ENCODE data around the gene CSTPP1.
"Not testable (repeated sequence)": the region's sequence is repeated elsewhere in the genome, so short reads cannot be mapped to it uniquely, and the experiment has no call there.

CSTPP1 gene

DNA sequence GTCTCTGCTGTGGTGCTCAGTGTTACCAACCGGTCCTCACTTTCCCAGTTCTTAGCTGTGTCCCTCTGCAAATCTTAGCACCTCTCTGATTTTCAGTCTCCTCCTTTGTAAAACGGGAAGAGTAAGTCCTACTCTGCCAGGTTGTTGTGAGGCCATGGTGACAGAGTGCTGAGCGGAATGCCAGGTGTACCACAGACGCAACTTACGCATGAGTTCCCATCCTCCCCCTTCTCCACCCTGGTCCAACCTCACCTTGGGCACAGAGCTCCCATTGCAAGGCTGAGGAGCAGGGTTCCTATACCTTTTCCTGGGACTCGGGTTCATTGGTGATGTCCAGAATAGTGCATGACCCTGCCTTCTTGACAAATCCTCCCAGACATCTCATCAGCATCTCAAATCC is 270.9 kb downstream of the CSTPP1 start:
- no peaks in the 10 kb centered on the region for H3F3A ChIP-seq (ENCODE audit: insufficient read depth)
- H3K4me3 ChIP-seq (ENCODE audit: insufficient read depth, low read length, poor library complexity, severe bottlenecking) = no peak overlapping the region
- H3K9ac ChIP-seq (ENCODE audit: low read length) = no peak overlapping the region
- no peak overlapping the region for H3K27ac ChIP-seq (ENCODE audit: low read depth, low read length)
- H3K9me2 ChIP-seq (replicated peaks; ENCODE audit: insufficient read depth, low read length) = no peaks in the 10 kb centered on the region
- H2AFZ ChIP-seq (ENCODE audit: low read depth, low read length, severe bottlenecking) = no peak overlapping the region
- no peak for TF ChIP-seq EZH2phosphoT487 (conservative IDR thresholded peaks at IDR 0.05; ENCODE audit: low read length)
- TF ChIP-seq, protein P1, sequence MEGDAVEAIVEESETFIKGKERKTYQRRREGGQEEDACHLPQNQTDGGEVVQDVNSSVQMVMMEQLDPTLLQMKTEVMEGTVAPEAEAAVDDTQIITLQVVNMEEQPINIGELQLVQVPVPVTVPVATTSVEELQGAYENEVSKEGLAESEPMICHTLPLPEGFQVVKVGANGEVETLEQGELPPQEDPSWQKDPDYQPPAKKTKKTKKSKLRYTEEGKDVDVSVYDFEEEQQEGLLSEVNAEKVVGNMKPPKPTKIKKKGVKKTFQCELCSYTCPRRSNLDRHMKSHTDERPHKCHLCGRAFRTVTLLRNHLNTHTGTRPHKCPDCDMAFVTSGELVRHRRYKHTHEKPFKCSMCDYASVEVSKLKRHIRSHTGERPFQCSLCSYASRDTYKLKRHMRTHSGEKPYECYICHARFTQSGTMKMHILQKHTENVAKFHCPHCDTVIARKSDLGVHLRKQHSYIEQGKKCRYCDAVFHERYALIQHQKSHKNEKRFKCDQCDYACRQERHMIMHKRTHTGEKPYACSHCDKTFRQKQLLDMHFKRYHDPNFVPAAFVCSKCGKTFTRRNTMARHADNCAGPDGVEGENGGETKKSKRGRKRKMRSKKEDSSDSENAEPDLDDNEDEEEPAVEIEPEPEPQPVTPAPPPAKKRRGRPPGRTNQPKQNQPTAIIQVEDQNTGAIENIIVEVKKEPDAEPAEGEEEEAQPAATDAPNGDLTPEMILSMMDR (IDR thresholded peaks at IDR 0.05; ENCODE audit: insufficient read depth, low read length, poor library complexity, severe bottlenecking) = no peak
- H3K4me2 ChIP-seq (ENCODE audit: low read depth, low read length, poor library complexity, severe bottlenecking) = no peak overlapping the region
- no peaks in the 10 kb centered on the region for H3K79me2 ChIP-seq (ENCODE audit: insufficient read depth, low read length)
- no peaks in the 10 kb centered on the region for H3K27me3 ChIP-seq (ENCODE audit: low read length)
- H3K36me3 ChIP-seq (ENCODE audit: low read length) = no peaks in the 10 kb centered on the region
- H4K20me1 ChIP-seq (ENCODE audit: low read depth, low read length) = no peaks in the 10 kb centered on the region
- H3K9me3 ChIP-seq (ENCODE audit: insufficient read depth, low read length) = no peaks in the 10 kb centered on the region

DNA sequence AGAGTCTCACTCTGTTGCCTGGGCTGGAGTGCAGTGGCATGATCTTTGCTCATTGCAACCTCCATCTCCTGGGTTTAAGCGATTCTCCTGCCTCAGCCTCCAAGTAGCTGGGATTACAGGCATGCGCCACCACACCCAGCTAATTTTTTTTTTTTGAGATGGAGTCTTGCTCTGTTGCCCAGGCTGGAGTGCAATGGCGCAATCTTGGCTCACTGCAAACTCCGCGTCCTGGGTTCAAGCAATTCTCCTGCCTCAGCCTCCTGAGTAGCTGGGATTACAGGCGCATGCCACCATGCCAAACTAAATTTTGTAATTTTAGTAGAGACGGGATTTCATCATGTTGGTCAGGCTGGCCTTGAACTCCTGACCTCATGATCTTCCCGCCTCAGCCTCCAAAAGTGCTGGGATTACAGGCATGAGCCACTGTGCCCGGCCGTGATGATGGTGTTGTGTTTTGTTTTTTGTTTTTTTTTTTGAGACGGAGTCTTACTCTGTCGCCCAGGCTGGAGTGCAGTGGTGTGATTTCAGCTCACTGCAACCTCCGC is 271.5 kb downstream of the CSTPP1 start:
- not testable (repeated sequence) for H3K9me2 ChIP-seq (replicated peaks; ENCODE audit: insufficient read depth, low read length); H3K79me2 ChIP-seq (ENCODE audit: insufficient read depth, low read length); H3K4me3 ChIP-seq (ENCODE audit: insufficient read depth, low read length, poor library complexity, severe bottlenecking); H3K27me3 ChIP-seq (ENCODE audit: low read length); H3K9ac ChIP-seq (ENCODE audit: low read length); H3F3A ChIP-seq (ENCODE audit: insufficient read depth); H3K9me3 ChIP-seq (ENCODE audit: insufficient read depth, low read length); H3K4me2 ChIP-seq (ENCODE audit: low read depth, low read length, poor library complexity, severe bottlenecking); H4K20me1 ChIP-seq (ENCODE audit: low read depth, low read length); H2AFZ ChIP-seq (ENCODE audit: low read depth, low read length, severe bottlenecking); H3K36me3 ChIP-seq (ENCODE audit: low read length); H3K27ac ChIP-seq (ENCODE audit: low read depth, low read length)

DNA sequence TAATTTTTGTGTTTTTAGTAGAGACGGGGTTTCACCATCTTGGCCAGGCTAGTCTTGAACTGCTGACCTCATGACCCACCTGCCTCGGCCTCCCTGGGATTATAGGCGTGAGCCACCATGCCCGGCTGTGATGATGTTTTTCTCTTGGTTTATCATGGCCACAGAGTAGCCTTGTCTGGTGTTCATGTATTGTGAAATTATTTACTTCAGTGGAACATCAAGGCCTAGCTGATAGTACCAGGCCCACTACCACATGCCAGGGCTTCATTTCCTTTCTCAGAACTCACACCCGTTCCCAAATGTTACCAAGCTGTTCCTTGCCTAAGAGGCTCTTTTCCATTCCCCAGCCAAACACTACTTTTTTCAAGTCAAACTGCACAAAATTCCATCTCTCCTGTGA is 272.1 kb downstream of the CSTPP1 start:
- Histone ChIP-seq H3K4me2 (ENCODE audit: low read depth, low read length, poor library complexity, severe bottlenecking) (no peak overlapping the region), H3K4me3 (ENCODE audit: insufficient read depth, low read length, poor library complexity, severe bottlenecking) (no peak overlapping the region), H3K27ac (ENCODE audit: low read depth, low read length) (no peak overlapping the region), H3F3A (ENCODE audit: insufficient read depth) (no peaks in the 10 kb centered on the region), H3K79me2 (ENCODE audit: insufficient read depth, low read length) (no peaks in the 10 kb centered on the region), H3K36me3 (ENCODE audit: low read length) (no peaks in the 10 kb centered on the region), H3K9ac (ENCODE audit: low read length) (no peak overlapping the region), H3K9me3 (ENCODE audit: insufficient read depth, low read length) (no peaks in the 10 kb centered on the region), H3K27me3 (ENCODE audit: low read length) (no peaks in the 10 kb centered on the region), H4K20me1 (ENCODE audit: low read depth, low read length) (no peaks in the 10 kb centered on the region), H3K9me2 (replicated peaks; ENCODE audit: insufficient read depth, low read length) (no peaks in the 10 kb centered on the region), H2AFZ (ENCODE audit: low read depth, low read length, severe bottlenecking) (no peak overlapping the region)
- TF ChIP-seq EZH2phosphoT487 (conservative IDR thresholded peaks at IDR 0.05; ENCODE audit: low read length) = no peak
- TF ChIP-seq, protein P1 (IDR thresholded peaks at IDR 0.05; ENCODE audit: insufficient read depth, low read length, poor library complexity, severe bottlenecking) = no peak
